HUES48 (cell line): ENCODE results near the gene AUTS2.

Experiments used
- H3K27ac ChIP-seq: one replicate; pipeline ENCODE4 v1.7.0; 2013; ENCODE audit warnings: low read depth, low read length, inconsistent platforms
- H3K27me3 ChIP-seq: 2 replicates; pipeline ENCODE4 v1.6.1; 2013; ENCODE audit warnings: mild to moderate bottlenecking, low read length; ENCODE audit not compliant: control insufficient read depth, insufficient read depth
- H3K36me3 ChIP-seq: 2 replicates; pipeline ENCODE4 v1.6.1; 2013; ENCODE audit warnings: low read length; ENCODE audit not compliant: control insufficient read depth, insufficient read depth
- H3K4me1 ChIP-seq: 2 replicates; pipeline ENCODE4 v1.6.1; 2013; ENCODE audit warnings: mild to moderate bottlenecking, low read length; ENCODE audit not compliant: control insufficient read depth, insufficient read depth
- H3K4me3 ChIP-seq: 2 replicates; pipeline ENCODE4 v1.5.1; 2013; ENCODE audit warnings: mild to moderate bottlenecking, low read depth, low read length
- H3K9ac ChIP-seq: 2 replicates; pipeline ENCODE4 v1.6.1; 2013; ENCODE audit warnings: mild to moderate bottlenecking, low read depth, low read length, moderate library complexity
- H3K9me3 ChIP-seq: 2 replicates; pipeline ENCODE4 v1.6.1; 2013; ENCODE audit warnings: low read length; ENCODE audit not compliant: control insufficient read depth, insufficient read depth

AUTS2 gene

GRCh38 chr7:70316745-70317144, 718.5 kb downstream of the AUTS2 start:
- Histone ChIP-seq H3K9ac (no peak overlapping the region), H3K36me3 (no peaks in the 10 kb centered on the region), H3K27ac (no peak overlapping the region), H3K27me3 (no peaks in the 10 kb centered on the region), H3K4me1 (peaks cover 40% of the 10 kb centered on the region), H3K9me3 (no peaks in the 10 kb centered on the region), H3K4me3 (no peak overlapping the region)

- Histone ChIP-seq H3K36me3 (no peaks in the 10 kb centered on the region), H3K27me3 (no peaks in the 10 kb centered on the region), H3K9me3 (no peaks in the 10 kb centered on the region), H3K4me3 (no peak overlapping the region), H3K27ac (no peak overlapping the region), H3K9ac (no peak overlapping the region), H3K4me1 (peaks cover 39% of the 10 kb centered on the region)
These were observed 719.1 kb downstream of the AUTS2 start for GRCh38 chr7:70317356-70317755.

GRCh38 chr7:70318511-70318910, 720.2 kb downstream of the AUTS2 start:
- H3K36me3 ChIP-seq, result no peaks in the 10 kb centered on the region
- H3K4me3 ChIP-seq, result no peak overlapping the region
- no peak overlapping the region for H3K9ac ChIP-seq
- H3K4me1 ChIP-seq, result peaks cover 27% of the 10 kb centered on the region
- no peaks in the 10 kb centered on the region for H3K27me3 ChIP-seq
- H3K9me3 ChIP-seq, result no peaks in the 10 kb centered on the region
- H3K27ac ChIP-seq, result peak overlapping the region; percentile 23

- Histone ChIP-seq H3K9ac (no peak overlapping the region), H3K27ac (peak overlapping the region; percentile 23), H3K4me1 (peaks cover 22% of the 10 kb centered on the region), H3K27me3 (no peaks in the 10 kb centered on the region), H3K36me3 (no peaks in the 10 kb centered on the region), H3K4me3 (no peak overlapping the region; the same call in 1 of the 2 replicates), H3K9me3 (no peaks in the 10 kb centered on the region)
These were observed 720.8 kb downstream of the AUTS2 start for GRCh38 chr7:70319057-70319456.

- no peaks in the 10 kb centered on the region for H3K27me3 ChIP-seq
- no peaks in the 10 kb centered on the region for H3K9me3 ChIP-seq
- H3K9ac ChIP-seq, result no peak overlapping the region
- H3K4me1 ChIP-seq, result peaks cover 16% of the 10 kb centered on the region
- no peak overlapping the region for H3K27ac ChIP-seq
- no peaks in the 10 kb centered on the region for H3K36me3 ChIP-seq
- no peak overlapping the region for H3K4me3 ChIP-seq
These were observed 722.8 kb downstream of the AUTS2 start for GRCh38 chr7:70321016-70321590.

- Histone ChIP-seq H3K4me1 (peaks cover 16% of the 10 kb centered on the region), H3K36me3 (no peaks in the 10 kb centered on the region), H3K9me3 (no peaks in the 10 kb centered on the region), H3K27me3 (no peaks in the 10 kb centered on the region), H3K9ac (no peak overlapping the region), H3K27ac (no peak overlapping the region), H3K4me3 (no peak overlapping the region)
These were observed 724.6 kb downstream of the AUTS2 start for GRCh38 chr7:70322856-70323255.

GRCh38 chr7:70325509-70326101, 727.3 kb downstream of the AUTS2 start:
- no peak overlapping the region for H3K4me3 ChIP-seq
- H3K9ac ChIP-seq, result no peak overlapping the region
- no peaks in the 10 kb centered on the region for H3K36me3 ChIP-seq
- no peaks in the 10 kb centered on the region for H3K9me3 ChIP-seq
- no peaks in the 10 kb centered on the region for H3K27me3 ChIP-seq
- no peak overlapping the region for H3K27ac ChIP-seq
- no peaks in the 10 kb centered on the region for H3K4me1 ChIP-seq

- Histone ChIP-seq H3K4me1 (no peaks in the 10 kb centered on the region), H3K27me3 (no peaks in the 10 kb centered on the region), H3K9ac (no peak overlapping the region), H3K9me3 (no peaks in the 10 kb centered on the region), H3K27ac (no peak overlapping the region), H3K36me3 (no peaks in the 10 kb centered on the region), H3K4me3 (no peak overlapping the region)
These were observed 736.0 kb downstream of the AUTS2 start for GRCh38 chr7:70334295-70334694.

GRCh38 chr7:70334871-70335270, 736.6 kb downstream of the AUTS2 start:
- no peak overlapping the region for H3K9ac ChIP-seq
- H3K4me3 ChIP-seq, result no peak overlapping the region
- H3K9me3 ChIP-seq, result no peaks in the 10 kb centered on the region
- no peak overlapping the region for H3K27ac ChIP-seq
- H3K27me3 ChIP-seq, result no peaks in the 10 kb centered on the region
- H3K4me1 ChIP-seq, result no peaks in the 10 kb centered on the region
- no peaks in the 10 kb centered on the region for H3K36me3 ChIP-seq

- Histone ChIP-seq H3K27me3 (no peaks in the 10 kb centered on the region), H3K9ac (no peak overlapping the region), H3K4me1 (no peaks in the 10 kb centered on the region), H3K4me3 (no peak overlapping the region), H3K36me3 (no peaks in the 10 kb centered on the region), H3K9me3 (no peaks in the 10 kb centered on the region), H3K27ac (no peak overlapping the region)
These were observed 738.3 kb downstream of the AUTS2 start for GRCh38 chr7:70336536-70336935.

- H3K9ac ChIP-seq, result no peak overlapping the region
- H3K27ac ChIP-seq, result no peak overlapping the region
- H3K4me3 ChIP-seq, result no peak overlapping the region
- H3K27me3 ChIP-seq, result no peaks in the 10 kb centered on the region
- no peaks in the 10 kb centered on the region for H3K4me1 ChIP-seq
- H3K9me3 ChIP-seq, result no peaks in the 10 kb centered on the region
- H3K36me3 ChIP-seq, result no peaks in the 10 kb centered on the region
These were observed 739.7 kb downstream of the AUTS2 start for GRCh38 chr7:70338015-70338414.
